ENCODE data around the gene GBP6.
"Not testable (repeated sequence)": the region's sequence is repeated elsewhere in the genome, so short reads cannot be mapped to it uniquely, and the experiment has no call there.

GBP6 gene

DNA sequence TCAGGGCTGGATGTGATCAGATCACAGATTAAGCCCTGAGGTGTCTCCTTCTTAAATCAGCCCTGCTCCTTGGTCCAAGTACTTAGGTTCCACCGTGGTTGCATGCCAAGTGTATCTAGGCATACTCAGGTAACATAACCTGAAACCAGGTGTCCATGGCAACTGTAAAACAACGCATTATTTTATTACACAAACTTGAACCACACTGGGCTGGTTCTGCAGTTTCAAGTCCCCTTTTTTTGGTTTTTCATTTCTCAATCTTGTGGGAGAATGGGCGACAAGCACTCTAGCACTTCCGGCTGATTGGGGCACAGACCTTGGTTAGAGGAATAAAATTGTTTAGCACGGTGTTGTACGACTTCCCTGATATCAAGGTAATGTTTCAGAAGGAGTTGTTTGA, 65.2 kb downstream of the GBP6 start:
- no peaks in the 10 kb centered on the region for H3K79me2 ChIP-seq (ENCODE audit: insufficient read depth, low read length)
- no peak overlapping the region for H3K27ac ChIP-seq (ENCODE audit: low read length)
- H3K9ac ChIP-seq (ENCODE audit: low read depth, low read length): no peak overlapping the region
- no peaks in the 10 kb centered on the region for H3K9me3 ChIP-seq (ENCODE audit: insufficient read depth, low read length, severe bottlenecking)
- H3K27me3 ChIP-seq (ENCODE audit: insufficient read depth, low read length, poor library complexity): no peaks in the 10 kb centered on the region
- no peak overlapping the region for H3K4me3 ChIP-seq (ENCODE audit: low read depth in 1 of 2, low read length in 2 of 2)
- H4K20me1 ChIP-seq (ENCODE audit: insufficient read depth, low read length): no peaks in the 10 kb centered on the region
- no peaks in the 10 kb centered on the region for H3K36me3 ChIP-seq (ENCODE audit: insufficient read depth, low read length)
- ATAC-seq (ENCODE audit: insufficient read depth, low read depth): no peak
- TF ChIP-seq EZH2 (IDR thresholded peaks at IDR 0.05; ENCODE audit: borderline replicate concordance, low read depth, low read length, severe bottlenecking): no peak
- no peak for TF ChIP-seq CTCF (IDR thresholded peaks at IDR 0.05; ENCODE audit: borderline replicate concordance, extremely low read depth, low read length, poor library complexity, severe bottlenecking)
- no peaks in the 10 kb centered on the region for H3K4me1 ChIP-seq (ENCODE audit: insufficient read depth, low read length)
- no peak overlapping the region for H2AFZ ChIP-seq (ENCODE audit: low read depth, low read length)
- H3K4me2 ChIP-seq (ENCODE audit: insufficient read depth, low read length): no peak overlapping the region
- DNase-seq: no peak

DNA sequence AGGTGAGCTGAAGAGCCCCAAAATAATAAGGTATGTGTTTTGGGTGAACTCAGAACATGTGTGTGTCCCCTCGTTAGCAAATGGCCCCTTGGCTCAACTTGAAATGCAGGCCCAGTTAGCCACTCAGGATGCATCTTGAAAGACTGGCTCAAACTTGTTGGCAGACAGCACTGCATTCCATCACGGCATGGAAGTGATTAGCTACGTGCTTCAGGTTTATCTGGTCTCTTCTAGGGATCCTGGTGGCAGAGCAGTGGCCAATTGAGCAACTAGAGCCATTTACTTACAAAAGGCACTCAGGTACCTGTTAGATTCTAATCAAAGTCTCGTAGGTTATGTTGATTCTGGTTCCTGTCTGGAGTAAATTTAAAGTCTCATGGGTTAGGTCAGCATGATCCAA, 65.8 kb downstream of the GBP6 start:
- H3K4me1 ChIP-seq (ENCODE audit: insufficient read depth, low read length); H3K27ac ChIP-seq (ENCODE audit: low read length); H2AFZ ChIP-seq (ENCODE audit: low read depth, low read length); H3K9me3 ChIP-seq (ENCODE audit: insufficient read depth, low read length, severe bottlenecking); H3K27me3 ChIP-seq (ENCODE audit: insufficient read depth, low read length, poor library complexity); H3K4me2 ChIP-seq (ENCODE audit: insufficient read depth, low read length); ATAC-seq (ENCODE audit: insufficient read depth, low read depth); H3K4me3 ChIP-seq (ENCODE audit: low read depth in 1 of 2, low read length in 2 of 2); H3K9ac ChIP-seq (ENCODE audit: low read depth, low read length); H3K36me3 ChIP-seq (ENCODE audit: insufficient read depth, low read length); H4K20me1 ChIP-seq (ENCODE audit: insufficient read depth, low read length); H3K79me2 ChIP-seq (ENCODE audit: insufficient read depth, low read length); DNase-seq: not testable (repeated sequence)

DNA sequence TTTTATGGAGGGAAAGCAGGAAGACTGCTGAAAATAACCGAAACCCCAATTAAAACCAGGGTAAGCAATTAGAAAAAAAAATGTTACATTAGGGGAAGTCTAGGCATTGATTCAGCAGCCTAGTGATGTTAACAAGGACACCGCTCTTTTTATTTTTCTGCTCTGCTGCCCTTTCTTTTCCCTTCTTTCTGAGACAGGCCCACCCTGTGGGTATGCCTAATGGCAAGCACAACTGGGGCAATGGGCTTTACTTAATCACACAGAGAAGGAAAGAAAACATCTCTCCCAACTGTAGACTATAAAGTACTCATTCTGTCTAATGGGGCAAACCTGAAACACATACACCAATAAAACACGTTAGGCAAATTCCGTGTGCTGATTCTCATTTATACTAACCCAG, 69.6 kb downstream of the GBP6 start:
- H3K27ac ChIP-seq (ENCODE audit: low read length): no peak overlapping the region
- H3K4me1 ChIP-seq (ENCODE audit: insufficient read depth, low read length): no peaks in the 10 kb centered on the region
- H3K27me3 ChIP-seq (ENCODE audit: insufficient read depth, low read length, poor library complexity): no peaks in the 10 kb centered on the region
- H3K9ac ChIP-seq (ENCODE audit: low read depth, low read length): no peak overlapping the region
- H4K20me1 ChIP-seq (ENCODE audit: insufficient read depth, low read length): no peaks in the 10 kb centered on the region
- H2AFZ ChIP-seq (ENCODE audit: low read depth, low read length): peak overlapping the region; percentile 9; the same call in 1 of the 2 replicates
- no peak overlapping the region for H3K4me2 ChIP-seq (ENCODE audit: insufficient read depth, low read length)
- H3K4me3 ChIP-seq (ENCODE audit: low read depth in 1 of 2, low read length in 2 of 2): no peak overlapping the region
- peaks cover 9% of the 10 kb centered on the region for H3K9me3 ChIP-seq (ENCODE audit: insufficient read depth, low read length, severe bottlenecking)
- DNase-seq: no peak
- no peak for ATAC-seq (ENCODE audit: insufficient read depth, low read depth)
- TF ChIP-seq CTCF (IDR thresholded peaks at IDR 0.05; ENCODE audit: borderline replicate concordance, extremely low read depth, low read length, poor library complexity, severe bottlenecking) (no peak), EZH2 (IDR thresholded peaks at IDR 0.05; ENCODE audit: borderline replicate concordance, low read depth, low read length, severe bottlenecking) (no peak)
- H3K79me2 ChIP-seq (ENCODE audit: insufficient read depth, low read length): no peaks in the 10 kb centered on the region
- no peaks in the 10 kb centered on the region for H3K36me3 ChIP-seq (ENCODE audit: insufficient read depth, low read length)

DNA sequence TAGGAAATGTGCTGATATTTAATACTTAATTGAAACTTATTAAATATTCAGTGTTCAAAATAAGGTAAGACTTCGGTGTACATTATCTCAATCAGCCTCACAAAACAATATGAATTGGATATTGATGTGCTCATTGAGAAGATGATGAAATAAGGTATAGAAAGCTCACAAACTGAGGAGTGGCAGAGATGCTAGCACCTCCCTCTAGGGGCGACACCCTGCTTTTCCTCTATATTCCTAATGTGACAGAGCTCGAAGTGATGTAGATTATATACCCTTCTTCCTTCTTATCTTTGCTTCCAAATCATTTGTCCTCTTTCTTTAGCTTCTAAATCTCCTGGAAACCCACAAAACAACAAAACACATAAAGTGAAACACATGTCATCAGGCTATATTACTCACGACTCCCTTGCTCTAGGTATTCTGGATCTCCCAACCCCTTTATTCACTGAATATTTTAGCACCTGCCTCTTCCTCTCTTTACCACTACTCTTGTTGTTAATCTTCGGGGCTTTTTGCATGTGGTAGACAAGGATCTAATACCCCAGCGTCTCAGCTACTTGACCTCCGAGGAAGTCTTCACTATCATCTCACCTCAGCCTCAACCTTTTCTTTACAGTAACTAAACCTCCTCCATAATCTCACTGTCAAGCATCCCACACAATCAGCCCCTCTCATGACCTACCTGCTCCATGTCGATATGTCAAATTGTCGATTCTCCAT, 70.4 kb downstream of the GBP6 start:
- H3K27me3 ChIP-seq (ENCODE audit: insufficient read depth, low read length, poor library complexity); H3K4me3 ChIP-seq (ENCODE audit: low read depth in 1 of 2, low read length in 2 of 2); H3K4me1 ChIP-seq (ENCODE audit: insufficient read depth, low read length); ATAC-seq (ENCODE audit: insufficient read depth, low read depth); H3K27ac ChIP-seq (ENCODE audit: low read length); H3K79me2 ChIP-seq (ENCODE audit: insufficient read depth, low read length); H2AFZ ChIP-seq (ENCODE audit: low read depth, low read length); DNase-seq; H3K36me3 ChIP-seq (ENCODE audit: insufficient read depth, low read length); H4K20me1 ChIP-seq (ENCODE audit: insufficient read depth, low read length); H3K9ac ChIP-seq (ENCODE audit: low read depth, low read length); H3K4me2 ChIP-seq (ENCODE audit: insufficient read depth, low read length): not testable (repeated sequence)
- peaks cover 15% of the 10 kb centered on the region for H3K9me3 ChIP-seq (ENCODE audit: insufficient read depth, low read length, severe bottlenecking)
